GM12891 (cell line): Measurements from ENCODE around the gene F2RL1.

Source experiments
- POLR2A ChIP-seq: IDR thresholded peaks from 2 replicates; pipeline ENCODE4 v1.6.1; 2011; ENCODE audit warnings: low read depth, low read length, control low read depth
- POLR2AphosphoS5 ChIP-seq: IDR thresholded peaks from 2 replicates; pipeline ENCODE4 v1.6.1; 2011; ENCODE audit warnings: low read depth, low read length, control low read depth

- TF ChIP-seq POLR2A (no peak), POLR2AphosphoS5 (no peak)
Observed at GRCh38 chr5:76810236-76810635, 8.6 kb upstream of the F2RL1 start.
